GM19193 (cell line): ENCODE data around the gene ITPR1.

Experiments used
- POLR2A ChIP-seq: IDR thresholded peaks from 4 replicates; pipeline ENCODE4 v1.6.1; 2011; ENCODE audit not compliant: insufficient read depth, insufficient read length; ENCODE audit errors: extremely low read depth

ITPR1 gene

DNA sequence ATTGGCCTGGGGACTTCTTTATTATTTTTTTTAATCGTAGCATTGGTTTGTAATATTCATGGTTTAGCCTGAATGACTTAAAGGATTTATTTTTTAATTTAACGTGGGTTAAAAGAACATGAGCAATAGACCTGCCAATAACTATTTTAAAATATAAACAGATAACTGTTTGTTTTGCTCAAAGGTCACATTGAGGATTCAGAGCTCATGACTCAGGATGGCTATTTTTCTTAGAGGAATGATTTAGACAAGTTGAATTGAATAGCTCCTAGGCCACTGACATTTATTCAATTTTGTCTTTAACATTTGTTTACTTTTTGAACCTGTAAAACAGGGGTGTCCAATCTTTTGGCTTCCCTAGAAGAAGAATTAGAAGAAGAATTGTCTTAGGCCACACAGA is 68.5 kb downstream of the ITPR1 start:
- TF ChIP-seq POLR2A = no peak

DNA sequence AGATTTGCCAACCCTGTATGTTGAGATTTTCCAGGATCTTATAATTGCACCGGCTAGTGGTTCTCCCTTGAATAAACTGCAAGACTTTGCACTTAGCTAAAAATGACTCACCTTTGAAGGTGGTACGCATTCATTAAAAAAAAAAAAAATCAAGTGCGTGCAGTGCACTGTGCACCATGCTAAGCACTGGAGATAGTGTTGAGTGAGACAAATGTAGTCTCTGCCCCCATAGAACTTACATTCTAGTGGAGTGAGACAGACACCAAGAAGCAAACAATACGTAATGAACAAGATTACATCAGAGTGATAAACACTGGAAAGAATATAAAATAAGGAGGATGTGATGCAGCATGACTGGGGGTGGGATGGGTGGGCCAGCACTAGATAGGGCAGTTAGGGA is 69.4 kb downstream of the ITPR1 start:
- TF ChIP-seq POLR2A = no peak

DNA sequence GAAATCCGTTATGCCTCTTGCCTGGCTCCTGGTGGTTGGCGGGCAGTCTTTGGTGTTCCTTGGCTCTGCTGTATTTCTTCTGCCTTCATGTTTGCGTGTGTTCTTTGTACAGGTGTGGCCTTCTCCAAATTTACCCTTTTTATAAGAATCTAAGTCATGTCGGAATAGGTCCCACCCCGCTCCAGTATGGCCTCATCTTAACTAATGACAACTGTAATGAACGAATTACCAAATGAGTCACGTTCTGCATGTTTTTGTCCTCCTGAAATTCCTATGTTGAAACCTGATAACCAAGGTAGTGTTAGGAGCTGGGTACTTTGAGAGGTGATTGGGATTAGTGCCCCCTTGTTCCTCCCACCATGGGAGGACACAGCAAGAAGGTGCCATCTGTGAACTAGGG is 71.1 kb downstream of the ITPR1 start:
- no peak for TF ChIP-seq POLR2A

DNA sequence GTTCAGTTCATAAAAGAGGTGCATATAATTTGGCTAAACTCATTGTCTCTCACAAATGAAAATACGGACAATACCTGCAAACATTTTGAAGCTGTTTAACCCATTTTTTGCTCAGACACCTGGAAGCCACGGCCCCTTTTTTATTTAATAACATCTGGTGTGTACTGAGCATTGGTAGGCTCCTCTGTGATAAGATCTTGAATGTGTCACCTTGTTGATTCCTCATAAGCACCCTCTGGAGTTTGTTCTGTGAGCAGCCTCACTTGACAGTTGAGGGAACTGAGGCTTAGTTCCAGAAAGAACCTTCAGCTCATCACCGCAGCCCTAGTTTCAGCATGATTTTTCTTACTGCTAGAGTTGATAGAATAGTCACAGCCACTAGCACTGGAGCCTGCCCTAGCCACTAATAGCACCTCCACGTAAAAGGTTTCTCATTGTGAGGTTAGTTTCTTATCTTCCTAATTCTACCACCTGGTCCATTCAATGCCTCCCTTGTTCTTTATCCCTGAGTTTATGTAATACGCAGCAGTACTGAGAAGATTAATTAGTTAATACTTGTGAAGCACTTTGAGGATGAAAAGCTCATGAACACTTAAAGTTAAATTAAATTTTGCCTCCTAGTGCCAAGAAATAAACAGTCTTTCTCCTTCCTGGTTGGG is 71.9 kb downstream of the ITPR1 start:
- no peak for TF ChIP-seq POLR2A

DNA sequence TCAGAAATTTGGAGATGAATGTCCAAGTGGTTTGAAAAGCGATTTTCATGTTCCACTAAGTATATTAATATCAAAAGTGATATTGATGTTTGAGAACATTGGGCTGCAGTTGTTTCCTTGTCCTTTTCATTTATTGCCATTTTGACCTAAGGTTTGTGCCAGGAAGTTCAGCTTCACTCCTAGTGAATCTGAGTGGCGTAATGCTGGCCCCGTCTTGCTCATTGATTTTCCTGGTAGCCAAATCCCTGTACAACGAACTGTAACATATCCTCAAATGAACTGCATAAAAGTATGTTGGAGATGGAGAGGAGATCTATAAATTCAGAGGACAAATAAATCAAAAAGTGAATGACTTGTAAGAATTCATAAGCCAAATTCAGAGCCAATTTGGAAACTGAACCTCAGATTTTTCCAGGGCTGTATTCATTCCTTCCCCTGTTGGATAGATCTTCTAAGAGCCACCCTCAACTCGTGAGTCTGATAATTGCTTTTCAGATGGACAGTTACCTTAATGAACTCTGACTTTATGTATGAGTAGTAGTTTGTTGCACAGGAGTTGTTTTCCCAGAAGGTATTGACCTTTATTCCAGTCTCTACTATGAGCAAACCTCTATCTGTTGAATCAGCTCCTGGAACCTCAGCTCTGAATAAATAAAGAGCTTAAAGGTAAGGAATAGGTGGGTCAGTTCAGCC is 72.8 kb downstream of the ITPR1 start:
- TF ChIP-seq POLR2A = no peak

DNA sequence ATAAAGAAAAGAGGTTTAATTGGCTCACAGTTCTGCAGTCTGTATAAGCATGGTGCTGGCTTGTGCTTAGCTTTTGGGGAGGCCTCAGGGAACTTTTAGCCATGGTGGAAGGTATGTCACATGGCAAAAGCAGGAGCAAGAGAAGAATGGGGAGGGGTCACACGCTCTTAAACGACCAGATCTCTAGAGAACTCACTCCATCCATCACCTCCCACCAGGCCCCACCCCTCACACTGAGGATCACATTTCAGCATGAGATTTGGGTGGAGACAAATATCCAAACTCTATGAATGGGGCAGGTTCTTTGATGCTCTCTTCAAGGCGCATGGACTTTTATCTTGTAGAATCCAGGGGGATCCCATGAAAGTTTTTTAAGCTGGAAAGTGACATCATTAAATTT is 75.7 kb downstream of the ITPR1 start:
- TF ChIP-seq POLR2A = no peak

DNA sequence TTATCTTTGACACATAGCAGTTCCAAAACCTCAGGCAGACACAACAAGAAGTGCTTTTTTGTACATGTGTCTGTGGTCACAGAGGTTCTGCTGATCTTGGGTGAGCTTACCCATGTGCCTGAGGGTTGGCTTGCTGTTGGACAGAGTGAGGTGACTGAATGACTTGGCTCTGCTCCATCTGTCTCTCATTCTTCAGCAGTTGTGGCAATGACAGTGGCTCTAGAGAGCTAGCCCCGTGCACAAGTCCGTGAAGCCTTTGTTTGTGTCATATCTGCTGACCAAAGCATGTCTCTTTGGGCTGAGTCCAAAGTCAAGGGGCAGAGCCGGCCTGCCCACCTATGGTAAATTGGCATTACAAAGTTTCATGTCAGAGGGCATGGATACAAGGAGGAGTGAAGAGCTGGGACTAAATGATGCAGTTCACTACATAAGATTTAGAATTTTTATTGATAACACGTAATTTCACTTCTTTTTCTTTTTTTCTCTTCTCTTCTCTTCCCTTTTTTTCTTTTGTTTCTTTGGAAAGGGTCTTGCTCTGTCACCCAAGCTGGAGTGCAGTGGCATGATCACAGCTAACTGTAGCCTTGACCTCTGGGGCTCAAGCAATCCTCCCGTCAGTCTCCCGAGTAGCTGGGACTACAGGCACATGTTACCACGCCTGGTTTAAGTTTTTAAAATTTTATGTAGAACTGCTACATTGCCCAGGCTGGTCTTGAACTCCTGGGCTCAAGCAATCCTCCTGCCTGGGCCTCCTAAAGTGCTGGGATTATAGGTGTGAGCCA is 77.9 kb downstream of the ITPR1 start:
- no peak for TF ChIP-seq POLR2A

DNA sequence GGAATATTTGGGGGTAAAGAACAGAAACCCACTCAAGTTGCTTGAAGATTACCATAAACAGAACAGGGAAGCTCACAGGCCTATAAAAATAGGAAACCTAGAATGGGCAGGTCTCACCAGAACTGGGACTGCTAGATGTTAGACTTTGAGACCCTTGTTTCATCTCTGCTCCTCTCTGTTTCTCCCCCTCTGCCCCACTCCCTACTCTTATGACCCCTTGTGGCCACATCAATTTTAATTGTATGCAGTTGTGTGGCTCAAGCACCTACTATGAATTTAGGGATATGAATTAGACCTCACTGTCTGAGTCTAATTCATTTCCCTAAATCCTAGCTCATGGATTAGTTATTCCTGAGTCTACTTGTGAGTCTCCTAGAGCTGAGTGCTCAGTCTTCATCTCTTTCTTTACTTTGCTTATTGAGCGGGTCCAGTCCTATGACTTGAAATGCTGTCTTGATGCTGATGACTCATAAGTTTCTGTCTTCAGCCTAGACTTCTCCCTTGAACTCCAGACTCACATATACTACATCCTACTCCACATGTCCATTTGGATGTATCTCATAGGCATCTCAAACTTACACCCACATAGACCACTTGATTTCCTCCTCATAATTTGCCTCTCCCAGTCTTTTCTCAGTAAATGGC is 78.7 kb downstream of the ITPR1 start:
- TF ChIP-seq POLR2A = no peak

DNA sequence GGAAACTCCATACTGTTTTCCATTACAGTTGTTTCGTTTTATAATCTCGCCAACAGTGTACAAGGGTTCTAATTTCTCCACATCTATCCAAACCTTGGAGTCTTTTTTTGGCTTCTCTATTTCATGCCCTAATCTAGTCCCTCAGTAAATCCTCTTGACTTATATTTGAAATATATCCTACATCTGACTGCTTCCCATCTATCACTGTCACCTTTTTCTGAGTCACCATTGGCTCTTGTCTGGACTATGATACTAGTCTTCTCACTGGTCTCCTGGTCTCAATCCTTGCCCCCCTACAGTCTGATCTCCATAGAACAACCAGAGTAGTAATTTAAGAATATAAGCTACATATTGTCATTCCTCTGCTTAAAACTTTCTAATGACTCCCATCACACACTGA is 80.0 kb downstream of the ITPR1 start:
- no peak for TF ChIP-seq POLR2A

DNA sequence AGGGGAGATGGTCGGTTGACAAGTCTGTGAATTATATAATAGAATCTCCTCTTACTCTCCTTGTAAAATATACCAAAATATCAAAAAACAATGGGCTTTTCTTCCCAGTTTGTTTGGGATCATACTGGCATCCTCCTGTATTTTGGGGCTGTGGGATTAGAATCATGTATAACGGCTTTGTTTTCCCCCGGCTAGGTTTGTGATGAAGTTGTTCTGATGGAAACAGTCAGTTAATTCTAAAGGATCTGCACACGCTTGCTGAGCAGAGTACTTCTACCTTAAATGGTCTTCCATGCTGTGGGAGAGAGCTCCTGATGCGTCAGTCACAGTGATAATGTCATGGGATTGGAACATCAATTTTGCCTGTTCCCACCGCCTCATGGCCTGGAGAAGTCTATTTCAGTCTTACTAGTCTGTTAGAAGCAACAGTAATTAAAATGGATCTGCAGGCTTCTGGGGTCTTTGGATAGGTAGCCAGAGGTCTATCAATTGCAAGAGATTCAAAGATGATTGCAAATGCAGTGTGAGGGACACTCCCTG is 81.3 kb downstream of the ITPR1 start:
- no peak for TF ChIP-seq POLR2A

DNA sequence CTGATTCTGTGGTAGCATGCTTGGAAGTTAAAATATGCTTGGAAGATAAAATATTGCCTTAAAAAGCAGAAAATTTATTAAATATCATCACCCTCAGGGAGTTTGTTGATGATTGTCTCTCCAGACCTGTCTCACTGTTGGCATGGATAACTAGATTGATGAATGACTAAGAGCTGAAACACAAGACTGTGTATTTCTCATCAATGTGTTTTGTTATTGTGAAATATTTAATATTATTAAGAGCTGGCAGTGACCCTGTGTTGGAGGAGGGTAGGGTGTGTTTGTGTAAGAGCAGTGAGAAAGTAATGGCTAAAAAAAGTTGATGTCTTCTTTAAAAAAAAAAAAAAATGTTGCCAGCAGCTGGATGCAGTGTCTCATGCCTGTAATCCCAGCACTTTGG is 82.2 kb downstream of the ITPR1 start:
- no peak for TF ChIP-seq POLR2A

DNA sequence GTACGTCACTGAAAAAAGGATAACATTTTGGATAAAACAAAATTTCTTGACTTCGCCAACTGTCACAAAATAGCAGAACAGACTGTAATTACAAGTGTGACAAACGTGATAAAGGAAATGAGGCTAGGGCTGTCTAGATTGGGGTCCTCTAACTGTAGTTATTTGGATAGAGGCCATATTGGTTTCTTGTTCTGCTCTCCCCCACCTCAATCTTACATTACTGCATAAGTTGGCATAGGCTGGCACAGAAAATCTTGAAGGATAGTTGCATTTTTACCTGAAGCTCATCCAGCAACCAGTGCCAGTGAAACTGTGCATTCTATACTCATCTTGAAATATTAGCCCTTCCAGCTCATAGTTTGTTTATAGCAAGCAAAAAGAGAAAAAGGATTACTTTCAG is 84.6 kb downstream of the ITPR1 start:
- TF ChIP-seq POLR2A = no peak

DNA sequence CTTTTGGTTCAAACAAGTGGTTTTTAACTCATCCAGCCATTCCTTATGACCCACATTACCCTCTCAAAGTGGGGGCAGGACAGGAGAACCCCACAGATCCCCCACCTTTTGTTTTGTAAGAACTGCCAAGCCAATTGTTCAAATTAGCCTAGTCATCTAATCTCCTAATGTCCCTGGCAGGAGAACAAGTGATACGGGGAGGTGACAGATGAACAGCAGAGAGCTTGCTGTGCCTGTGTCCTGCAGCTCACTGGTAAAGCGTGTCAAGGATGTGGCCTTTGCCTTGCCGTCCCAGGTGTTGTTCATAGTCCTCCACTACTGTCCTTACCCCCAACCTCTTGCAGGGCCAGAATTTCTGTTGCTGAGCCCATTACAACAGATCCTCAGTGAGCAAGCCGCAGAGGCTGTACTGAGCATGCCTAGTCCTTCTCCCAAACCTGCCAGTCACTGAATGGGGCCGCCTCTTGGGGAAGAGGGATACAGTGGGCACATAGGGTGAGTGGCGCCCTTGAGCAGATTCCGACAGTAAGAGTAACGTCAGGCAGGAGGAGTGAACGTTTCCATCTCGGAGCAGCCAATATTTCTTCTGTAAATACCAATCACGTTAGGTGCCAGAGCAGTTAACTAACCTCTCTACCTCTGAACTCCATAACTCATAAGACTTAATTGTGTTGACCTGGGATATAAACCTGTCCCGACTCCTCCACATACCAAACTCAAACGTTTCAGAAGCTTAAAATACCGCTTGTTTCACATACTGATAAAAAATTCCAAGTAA is 87.4 kb downstream of the ITPR1 start:
- no peak for TF ChIP-seq POLR2A

DNA sequence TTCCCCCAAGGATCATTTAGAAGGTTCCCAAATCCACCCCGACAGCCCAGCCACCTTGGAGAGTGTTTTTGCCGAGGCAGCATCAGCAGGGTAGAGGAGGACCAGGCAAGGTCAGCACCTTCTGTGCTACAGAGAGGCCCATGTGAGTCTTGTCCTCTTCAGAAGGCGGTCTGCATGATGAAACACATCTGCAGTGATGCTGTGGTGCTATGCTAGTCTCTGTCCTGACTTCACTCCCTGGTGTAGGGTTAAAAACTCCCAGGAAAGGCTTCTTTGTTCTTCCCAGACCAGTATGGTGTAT is 87.9 kb downstream of the ITPR1 start:
- no peak for TF ChIP-seq POLR2A

DNA sequence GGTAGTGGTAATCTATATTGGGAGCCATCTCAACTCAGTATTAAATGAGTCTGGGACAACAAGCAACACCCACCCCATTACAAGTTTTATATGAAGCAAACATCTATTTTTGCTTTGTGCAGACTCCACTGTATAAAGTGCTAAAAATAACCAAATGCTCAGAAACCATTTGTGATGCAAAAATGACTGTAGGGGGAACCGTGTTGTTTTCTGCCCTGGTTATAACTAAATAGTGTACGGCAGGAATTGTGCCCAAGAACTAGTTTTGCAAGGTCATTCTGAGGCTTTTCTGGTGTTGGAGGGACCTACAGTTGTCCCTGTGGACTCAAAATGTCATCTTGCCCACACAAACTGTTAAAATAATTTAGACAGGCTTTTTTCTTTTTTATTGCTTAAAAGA is 88.3 kb downstream of the ITPR1 start:
- no peak for TF ChIP-seq POLR2A
